Calu3 (cell line): ENCODE data around the gene ARHGAP22. TPM values are rescaled to one million over a fixed set of nuclear protein-coding genes. Genes with fewer than 3 reads are reported as not detected.

Experiments
- BruUV-seq: library from RNA; stranded (reverse); fragments of 400-500 nt; replicated peaks from 2 replicates; lab custom pipeline; 2021; lab: Mats Ljungman, UMichigan
- CTCF ChIA-PET: fragments of 300-600 bp; sonication (Branson Sonifier 250); formaldehyde crosslinking; loops from one replicate; lab custom pipeline; 2022; ENCODE audit warnings: antibody characterized with exemption; lab: Charles Lee
- DNase-seq: peaks from one replicate; pipeline ENCODE4 v3.0.0; 2022
- H3K27ac Mint-ChIP-seq: one replicate; pipeline ENCODE4 v1.8.0; 2022; ENCODE audit warnings: mixed read lengths; ENCODE audit not compliant: unreplicated experiment
- H3K27me3 Mint-ChIP-seq: one replicate; pipeline ENCODE4 v1.8.0; 2022; ENCODE audit warnings: mixed read lengths; ENCODE audit not compliant: unreplicated experiment
- H3K36me3 Mint-ChIP-seq: one replicate; pipeline ENCODE4 v1.8.0; 2022; ENCODE audit warnings: mild to moderate bottlenecking, moderate library complexity, mixed read lengths; ENCODE audit not compliant: insufficient read depth, unreplicated experiment
- H3K4me1 Mint-ChIP-seq: one replicate; pipeline ENCODE4 v1.8.0; 2022; ENCODE audit warnings: mild to moderate bottlenecking, low read depth, mixed read lengths; ENCODE audit not compliant: unreplicated experiment
- H3K4me3 Mint-ChIP-seq: one replicate; pipeline ENCODE4 v1.8.0; 2022; ENCODE audit warnings: mild to moderate bottlenecking, low read depth, moderate library complexity, mixed read lengths; ENCODE audit not compliant: unreplicated experiment
- H3K9me3 Mint-ChIP-seq: one replicate; pipeline ENCODE4 v1.8.0; 2022; ENCODE audit warnings: low read depth, mixed read lengths; ENCODE audit not compliant: unreplicated experiment
- CTCF ChIP-seq: fragments of 200-600 bp; IDR thresholded peaks from one replicate; pipeline ENCODE4 v1.8.0; 2022; ENCODE audit warnings: antibody characterized with exemption; ENCODE audit not compliant: unreplicated experiment
- intact Hi-C: fragments of 100-400 bp; cut with micrococcal nuclease; formaldehyde crosslinking; loops from one replicate; pipeline ENCODE4 v1.10.0; 2022; ENCODE audit not compliant: unreplicated experiment
- total RNA-seq: library from RNA; stranded (reverse); gene quantifications from 2 replicates; pipeline ENCODE4 v1.2.3, GENCODE V29; 2022

The ARHGAP22 gene
- total RNA-seq, 1 experiment from 2014 or later, result 1.0 TPM

- DNase-seq, result no peak
- H3K4me3 Mint-ChIP-seq, result no peak overlapping the region
- TF ChIP-seq CTCF, result peak; percentile 29
- H3K36me3 Mint-ChIP-seq, result no peaks in the 10 kb centered on the region
- BruUV-seq, result no TSS peak
- H3K9me3 Mint-ChIP-seq, result no peaks in the 10 kb centered on the region
- H3K4me1 Mint-ChIP-seq, result no peaks in the 10 kb centered on the region
- peaks cover 82% of the 10 kb centered on the region for H3K27me3 Mint-ChIP-seq
- intact Hi-C loops, result no loop called here
- CTCF ChIA-PET, result interaction anchor here (0.6 to 1.5 kb wide), 3 partner anchors 17 to 903 kb away, joined by 3 to 5 read pairs (median 3); no protein-coding TSS in a partner anchor
- no peak overlapping the region for H3K27ac Mint-ChIP-seq
Observed at GRCh38 chr10:48614481-48615390, 9.9 kb upstream of the ARHGAP22 start.

GRCh38 chr10:48613016-48613415, 8.1 kb upstream of the ARHGAP22 start:
- H3K27ac Mint-ChIP-seq, result no peak overlapping the region
- no peak overlapping the region for H3K4me3 Mint-ChIP-seq
- CTCF ChIA-PET, result no interaction called here
- peaks cover 78% of the 10 kb centered on the region for H3K27me3 Mint-ChIP-seq
- no peak for TF ChIP-seq CTCF
- no peaks in the 10 kb centered on the region for H3K9me3 Mint-ChIP-seq
- no peaks in the 10 kb centered on the region for H3K36me3 Mint-ChIP-seq
- BruUV-seq, result no TSS peak
- intact Hi-C loops, result no loop called here
- no peaks in the 10 kb centered on the region for H3K4me1 Mint-ChIP-seq
- no peak for DNase-seq

- TF ChIP-seq CTCF, result no peak
- peaks cover 81% of the 10 kb centered on the region for H3K27me3 Mint-ChIP-seq
- H3K9me3 Mint-ChIP-seq, result no peaks in the 10 kb centered on the region
- no peaks in the 10 kb centered on the region for H3K4me1 Mint-ChIP-seq
- no peak overlapping the region for H3K4me3 Mint-ChIP-seq
- CTCF ChIA-PET, result no interaction called here
- H3K27ac Mint-ChIP-seq, result no peak overlapping the region
- no peaks in the 10 kb centered on the region for H3K36me3 Mint-ChIP-seq
- intact Hi-C loops, result no loop called here
- DNase-seq, result no peak
- no TSS peak for BruUV-seq
Observed at GRCh38 chr10:48612236-48612943, 7.5 kb upstream of the ARHGAP22 start.

GRCh38 chr10:48611133-48611532, 6.3 kb upstream of the ARHGAP22 start:
- intact Hi-C loops, result no loop called here
- no peak overlapping the region for H3K27ac Mint-ChIP-seq
- no peaks in the 10 kb centered on the region for H3K36me3 Mint-ChIP-seq
- CTCF ChIA-PET, result no interaction called here
- TF ChIP-seq CTCF, result no peak
- DNase-seq, result no peak
- BruUV-seq, result no TSS peak
- H3K9me3 Mint-ChIP-seq, result no peaks in the 10 kb centered on the region
- H3K27me3 Mint-ChIP-seq, result peaks cover 83% of the 10 kb centered on the region
- H3K4me1 Mint-ChIP-seq, result no peaks in the 10 kb centered on the region
- H3K4me3 Mint-ChIP-seq, result no peak overlapping the region
